HL-60 (cell line): ENCODE data around the gene GPR155.

Source experiments
- DNase-seq, 2 experiments: peaks; one replicate each; pipeline ENCODE4 v3.0.0-alpha.2; 2010 to 2020; ENCODE audit warnings: low read depth in 1 of 2, low spot score in 1 of 2
- H3K27ac ChIP-seq: fragments of 250-450 bp; sonication (Bioruptor Pico); replicated peaks from 2 replicates; pipeline ENCODE4 v1.5.1; 2020; ENCODE audit warnings: mild to moderate bottlenecking, moderate library complexity
- H3K27me3 ChIP-seq: fragments of 250-450 bp; sonication (Bioruptor Pico); 2 replicates; pipeline ENCODE4 v1.5.1; 2021; ENCODE audit warnings: mild to moderate bottlenecking, moderate library complexity; ENCODE audit not compliant: insufficient read depth, poor library complexity, severe bottlenecking
- H3K4me3 ChIP-seq: replicated peaks from 2 replicates; pipeline ENCODE4 v1.5.1; 2011; ENCODE audit warnings: mild to moderate bottlenecking, control low read depth, low read length; ENCODE audit not compliant: insufficient read depth
- GABPA ChIP-seq: IDR thresholded peaks from 2 replicates; pipeline ENCODE4 v1.6.1; 2012; ENCODE audit warnings: low read depth
- POLR2AphosphoS5 ChIP-seq: IDR thresholded peaks from 2 replicates; pipeline ENCODE4 v1.6.1; 2012; ENCODE audit warnings: low read depth
- SPI1 ChIP-seq: IDR thresholded peaks from 2 replicates; pipeline ENCODE4 v1.6.1; 2012; ENCODE audit warnings: low read depth, mild to moderate bottlenecking, borderline replicate concordance
- TF ChIP-seq, protein P1 (sequence below): IDR thresholded peaks from 2 replicates; pipeline ENCODE4 v1.6.1; 2012; ENCODE audit warnings: low read depth; ENCODE audit not compliant: insufficient replicate concordance
- TF ChIP-seq, protein P2 (sequence below): IDR thresholded peaks from one replicate; pipeline ENCODE4 v1.5.1; 2011; ENCODE audit warnings: low read length, control low read depth, inconsistent platforms; ENCODE audit not compliant: insufficient read depth

Gene GPR155

DNA sequence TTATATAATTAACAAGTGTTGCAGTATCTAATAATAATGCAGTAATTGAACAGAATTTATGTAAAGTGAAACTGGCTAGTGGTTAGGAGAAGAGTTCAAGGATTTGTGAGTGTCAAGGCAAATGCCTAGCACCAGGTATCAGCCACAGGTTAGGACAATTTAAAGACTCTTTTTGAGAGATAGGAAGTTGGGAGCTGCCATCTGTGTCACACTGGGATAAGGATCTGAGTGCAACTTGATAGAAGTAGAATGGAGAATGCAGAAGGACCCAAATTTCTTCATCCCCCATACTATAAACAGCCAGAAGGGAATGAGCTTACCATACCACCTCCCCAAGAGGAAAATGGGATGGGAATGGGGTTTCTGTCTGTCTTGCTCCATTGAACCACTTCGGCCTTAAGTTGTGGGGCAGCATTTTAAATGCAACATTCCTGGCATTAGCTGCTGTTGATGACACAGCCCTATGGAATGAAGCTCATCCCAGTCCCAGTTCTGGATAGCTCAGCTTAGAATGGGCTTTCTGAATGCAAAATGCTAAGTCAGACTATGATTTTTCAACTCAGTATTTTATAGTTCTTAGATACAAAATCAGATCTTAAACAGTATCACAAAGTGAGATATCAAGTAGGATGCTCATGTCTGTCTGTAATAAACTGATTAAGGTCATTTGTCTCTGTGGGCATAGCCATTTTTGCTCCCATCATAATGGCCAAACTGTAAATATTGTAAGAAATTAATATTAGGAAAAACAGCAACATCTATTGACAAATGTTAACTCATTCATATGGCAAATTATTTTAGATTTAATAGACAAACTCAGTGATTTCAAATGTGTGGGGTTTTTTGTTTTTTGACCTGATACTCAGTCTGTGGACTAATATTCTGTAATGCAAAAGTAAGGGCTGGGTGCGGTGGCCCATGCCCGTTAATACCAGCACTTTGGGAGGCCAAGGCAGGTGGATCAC is 44.0 kb downstream of the GPR155 start:
- no peak for DNase-seq
- Histone ChIP-seq H3K27ac (no peak overlapping the region), H3K27me3 (no peaks in the 10 kb centered on the region), H3K4me3 (no peak overlapping the region)
- no peak for TF ChIP-seq GABPA
- no peak for TF ChIP-seq SPI1
- TF ChIP-seq, protein P1, sequence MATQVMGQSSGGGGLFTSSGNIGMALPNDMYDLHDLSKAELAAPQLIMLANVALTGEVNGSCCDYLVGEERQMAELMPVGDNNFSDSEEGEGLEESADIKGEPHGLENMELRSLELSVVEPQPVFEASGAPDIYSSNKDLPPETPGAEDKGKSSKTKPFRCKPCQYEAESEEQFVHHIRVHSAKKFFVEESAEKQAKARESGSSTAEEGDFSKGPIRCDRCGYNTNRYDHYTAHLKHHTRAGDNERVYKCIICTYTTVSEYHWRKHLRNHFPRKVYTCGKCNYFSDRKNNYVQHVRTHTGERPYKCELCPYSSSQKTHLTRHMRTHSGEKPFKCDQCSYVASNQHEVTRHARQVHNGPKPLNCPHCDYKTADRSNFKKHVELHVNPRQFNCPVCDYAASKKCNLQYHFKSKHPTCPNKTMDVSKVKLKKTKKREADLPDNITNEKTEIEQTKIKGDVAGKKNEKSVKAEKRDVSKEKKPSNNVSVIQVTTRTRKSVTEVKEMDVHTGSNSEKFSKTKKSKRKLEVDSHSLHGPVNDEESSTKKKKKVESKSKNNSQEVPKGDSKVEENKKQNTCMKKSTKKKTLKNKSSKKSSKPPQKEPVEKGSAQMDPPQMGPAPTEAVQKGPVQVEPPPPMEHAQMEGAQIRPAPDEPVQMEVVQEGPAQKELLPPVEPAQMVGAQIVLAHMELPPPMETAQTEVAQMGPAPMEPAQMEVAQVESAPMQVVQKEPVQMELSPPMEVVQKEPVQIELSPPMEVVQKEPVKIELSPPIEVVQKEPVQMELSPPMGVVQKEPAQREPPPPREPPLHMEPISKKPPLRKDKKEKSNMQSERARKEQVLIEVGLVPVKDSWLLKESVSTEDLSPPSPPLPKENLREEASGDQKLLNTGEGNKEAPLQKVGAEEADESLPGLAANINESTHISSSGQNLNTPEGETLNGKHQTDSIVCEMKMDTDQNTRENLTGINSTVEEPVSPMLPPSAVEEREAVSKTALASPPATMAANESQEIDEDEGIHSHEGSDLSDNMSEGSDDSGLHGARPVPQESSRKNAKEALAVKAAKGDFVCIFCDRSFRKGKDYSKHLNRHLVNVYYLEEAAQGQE: no peak
- TF ChIP-seq POLR2AphosphoS5: no peak
- TF ChIP-seq, protein P2, sequence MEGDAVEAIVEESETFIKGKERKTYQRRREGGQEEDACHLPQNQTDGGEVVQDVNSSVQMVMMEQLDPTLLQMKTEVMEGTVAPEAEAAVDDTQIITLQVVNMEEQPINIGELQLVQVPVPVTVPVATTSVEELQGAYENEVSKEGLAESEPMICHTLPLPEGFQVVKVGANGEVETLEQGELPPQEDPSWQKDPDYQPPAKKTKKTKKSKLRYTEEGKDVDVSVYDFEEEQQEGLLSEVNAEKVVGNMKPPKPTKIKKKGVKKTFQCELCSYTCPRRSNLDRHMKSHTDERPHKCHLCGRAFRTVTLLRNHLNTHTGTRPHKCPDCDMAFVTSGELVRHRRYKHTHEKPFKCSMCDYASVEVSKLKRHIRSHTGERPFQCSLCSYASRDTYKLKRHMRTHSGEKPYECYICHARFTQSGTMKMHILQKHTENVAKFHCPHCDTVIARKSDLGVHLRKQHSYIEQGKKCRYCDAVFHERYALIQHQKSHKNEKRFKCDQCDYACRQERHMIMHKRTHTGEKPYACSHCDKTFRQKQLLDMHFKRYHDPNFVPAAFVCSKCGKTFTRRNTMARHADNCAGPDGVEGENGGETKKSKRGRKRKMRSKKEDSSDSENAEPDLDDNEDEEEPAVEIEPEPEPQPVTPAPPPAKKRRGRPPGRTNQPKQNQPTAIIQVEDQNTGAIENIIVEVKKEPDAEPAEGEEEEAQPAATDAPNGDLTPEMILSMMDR: no peak

- no peak for DNase-seq
- Histone ChIP-seq H3K27me3 (no peaks in the 10 kb centered on the region), H3K27ac (no peak overlapping the region), H3K4me3 (no peak overlapping the region)
- TF ChIP-seq GABPA (no peak), POLR2AphosphoS5 (no peak), SPI1 (no peak)
- TF ChIP-seq, protein P1: no peak
- TF ChIP-seq, protein P2: no peak
Measured at GRCh38 chr2:174439950-174440349, 46.9 kb downstream of the GPR155 start.

DNA sequence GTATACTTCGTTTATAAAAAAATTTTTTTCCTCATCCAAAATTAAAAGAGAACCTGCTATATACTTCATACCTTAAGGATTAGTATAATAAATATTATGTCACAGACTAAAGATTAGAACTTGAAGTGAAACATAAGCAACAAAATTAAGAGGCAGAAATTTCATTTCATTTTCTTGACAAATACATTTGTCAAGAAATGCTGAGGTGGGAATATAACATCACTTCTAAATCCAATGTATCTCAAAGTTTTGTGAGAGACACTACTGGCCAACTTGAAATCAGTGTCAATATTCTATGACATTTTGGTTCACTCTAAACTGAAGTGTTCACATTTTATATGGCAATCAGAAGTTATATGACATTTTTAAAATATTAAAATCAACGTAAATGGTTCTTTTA is 47.5 kb downstream of the GPR155 start:
- no peak overlapping the region for H3K4me3 ChIP-seq
- no peak overlapping the region for H3K27ac ChIP-seq
- DNase-seq: no peak
- TF ChIP-seq SPI1 (no peak), POLR2AphosphoS5 (no peak), GABPA (no peak)
- TF ChIP-seq, protein P2: no peak
- TF ChIP-seq, protein P1: no peak
- H3K27me3 ChIP-seq: no peaks in the 10 kb centered on the region
